Measurements from ENCODE around the gene CHD6.

Gene CHD6

DNA sequence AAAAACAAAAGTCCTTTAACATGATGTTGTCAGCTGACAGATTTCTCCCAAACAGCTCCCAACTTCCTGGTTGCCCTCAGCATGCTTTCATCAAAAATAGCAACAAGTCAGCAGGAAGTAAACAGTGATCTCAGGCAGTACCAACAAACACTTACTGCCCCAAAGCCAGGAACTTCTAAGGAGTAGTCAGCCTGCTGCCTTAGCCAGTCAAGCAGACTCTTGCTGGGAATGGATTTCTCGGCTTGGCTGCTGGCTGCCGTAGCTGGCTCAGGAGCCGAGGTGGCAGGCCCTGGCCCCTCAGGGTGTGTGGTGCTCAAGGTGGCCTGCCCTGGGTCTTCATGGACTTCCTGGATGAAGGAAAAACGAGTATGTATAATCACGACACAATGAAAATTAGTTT, 205.0 kb downstream of the CHD6 start:
- no peak overlapping the region for H3K27ac ChIP-seq (ENCODE audit: extremely low read depth, low read depth, low read length)
- CTCF ChIA-PET: interaction anchor here (0.8 to 2.5 kb wide), 2 partner anchors 9 to 72 kb away, joined by 3 to 10 read pairs; partner anchors contain the start of gene LPIN3
- peaks cover 8 to 99% of the 10 kb centered on the region in 2 experiments; a peak in 1 of 3 replicates for H3K36me3 ChIP-seq (ENCODE audit: control insufficient read depth in 2 of 2, insufficient read depth in 1 of 2, low read length in 2 of 2)

DNA sequence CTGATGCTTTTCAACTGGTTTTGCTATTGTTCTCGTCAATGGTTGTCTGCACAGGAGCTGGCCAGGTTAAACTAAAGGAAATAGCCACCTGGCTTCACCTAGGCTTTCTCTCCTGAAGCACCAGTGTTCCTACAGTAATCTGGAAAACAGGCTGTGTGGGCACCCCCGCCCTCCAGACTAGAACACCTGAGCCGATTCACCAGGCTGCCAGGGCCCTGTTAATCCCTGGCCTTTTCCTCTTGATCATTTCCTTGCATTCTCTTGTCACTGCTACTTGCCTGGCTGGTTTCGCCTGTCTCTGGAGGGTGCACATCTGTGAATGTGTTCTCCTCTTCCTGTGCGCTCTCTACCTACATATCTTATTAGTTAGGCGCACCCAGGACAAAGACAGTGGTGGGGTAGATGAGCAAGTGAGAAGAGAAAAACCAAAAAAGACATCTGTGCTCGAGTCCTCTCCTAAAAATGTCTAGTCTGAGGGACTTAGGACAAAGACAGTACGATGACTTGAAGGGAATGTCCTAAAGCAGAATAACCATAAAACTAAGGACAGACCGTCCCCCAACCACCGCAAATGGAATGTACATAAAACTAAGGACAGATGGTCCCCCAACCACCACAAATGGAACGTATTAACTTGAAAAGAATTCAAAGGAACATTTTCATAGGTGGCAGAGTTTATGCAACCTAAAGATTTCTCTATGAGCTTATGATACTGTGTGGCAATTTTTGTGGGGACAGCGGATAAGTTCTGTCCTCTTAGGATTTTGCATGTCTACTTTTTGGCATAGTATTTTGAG, 205.7 kb downstream of the CHD6 start:
- H3K4me1 ChIP-seq (ENCODE audit: control insufficient read depth, insufficient read depth, low read length): no peaks in the 10 kb centered on the region
- ChIA-PET CTCF (interaction anchor here (0.8 to 2.5 kb wide), 3 partner anchors 8 to 72 kb away, joined by 3 to 10 read pairs (median 5); partner anchors contain the start of gene LPIN3), POLR2A (no interaction called here)
- no peak for TF ChIP-seq ZNF221 (tag by site-specific recombination; IDR thresholded peaks at IDR 0.05; ENCODE audit: borderline replicate concordance)
- TF ChIP-seq GLIS1 (tag by site-specific recombination; IDR thresholded peaks at IDR 0.05): no peak
- TF ChIP-seq ZNF391 (tag by site-specific recombination; IDR thresholded peaks at IDR 0.05; ENCODE audit: borderline replicate concordance, low read depth): no peak
- TF ChIP-seq ZNF174 (tag by site-specific recombination; IDR thresholded peaks at IDR 0.05): no peak
- TF ChIP-seq, protein P1, sequence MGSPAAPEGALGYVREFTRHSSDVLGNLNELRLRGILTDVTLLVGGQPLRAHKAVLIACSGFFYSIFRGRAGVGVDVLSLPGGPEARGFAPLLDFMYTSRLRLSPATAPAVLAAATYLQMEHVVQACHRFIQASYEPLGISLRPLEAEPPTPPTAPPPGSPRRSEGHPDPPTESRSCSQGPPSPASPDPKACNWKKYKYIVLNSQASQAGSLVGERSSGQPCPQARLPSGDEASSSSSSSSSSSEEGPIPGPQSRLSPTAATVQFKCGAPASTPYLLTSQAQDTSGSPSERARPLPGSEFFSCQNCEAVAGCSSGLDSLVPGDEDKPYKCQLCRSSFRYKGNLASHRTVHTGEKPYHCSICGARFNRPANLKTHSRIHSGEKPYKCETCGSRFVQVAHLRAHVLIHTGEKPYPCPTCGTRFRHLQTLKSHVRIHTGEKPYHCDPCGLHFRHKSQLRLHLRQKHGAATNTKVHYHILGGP (tag by site-specific recombination; IDR thresholded peaks at IDR 0.05): no peak
- TF ChIP-seq PRDM1 (tag by site-specific recombination; IDR thresholded peaks at IDR 0.05): no peak
- TF ChIP-seq BCL11A (tag by site-specific recombination; IDR thresholded peaks at IDR 0.05; ENCODE audit: low read depth): no peak
- TF ChIP-seq KLF16 (tag by site-specific recombination; IDR thresholded peaks at IDR 0.05): no peak
- TF ChIP-seq, protein P2, sequence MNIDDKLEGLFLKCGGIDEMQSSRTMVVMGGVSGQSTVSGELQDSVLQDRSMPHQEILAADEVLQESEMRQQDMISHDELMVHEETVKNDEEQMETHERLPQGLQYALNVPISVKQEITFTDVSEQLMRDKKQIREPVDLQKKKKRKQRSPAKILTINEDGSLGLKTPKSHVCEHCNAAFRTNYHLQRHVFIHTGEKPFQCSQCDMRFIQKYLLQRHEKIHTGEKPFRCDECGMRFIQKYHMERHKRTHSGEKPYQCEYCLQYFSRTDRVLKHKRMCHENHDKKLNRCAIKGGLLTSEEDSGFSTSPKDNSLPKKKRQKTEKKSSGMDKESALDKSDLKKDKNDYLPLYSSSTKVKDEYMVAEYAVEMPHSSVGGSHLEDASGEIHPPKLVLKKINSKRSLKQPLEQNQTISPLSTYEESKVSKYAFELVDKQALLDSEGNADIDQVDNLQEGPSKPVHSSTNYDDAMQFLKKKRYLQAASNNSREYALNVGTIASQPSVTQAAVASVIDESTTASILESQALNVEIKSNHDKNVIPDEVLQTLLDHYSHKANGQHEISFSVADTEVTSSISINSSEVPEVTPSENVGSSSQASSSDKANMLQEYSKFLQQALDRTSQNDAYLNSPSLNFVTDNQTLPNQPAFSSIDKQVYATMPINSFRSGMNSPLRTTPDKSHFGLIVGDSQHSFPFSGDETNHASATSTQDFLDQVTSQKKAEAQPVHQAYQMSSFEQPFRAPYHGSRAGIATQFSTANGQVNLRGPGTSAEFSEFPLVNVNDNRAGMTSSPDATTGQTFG (tag by site-specific recombination; IDR thresholded peaks at IDR 0.05; ENCODE audit: borderline replicate concordance): no peak
- no peak for TF ChIP-seq ZNF138 (tag by site-specific recombination; IDR thresholded peaks at IDR 0.05; ENCODE audit: borderline replicate concordance)
- TF ChIP-seq ZNF837 (tag by site-specific recombination; IDR thresholded peaks at IDR 0.05): no peak
- TF ChIP-seq ZNF311 (tag by site-specific recombination; IDR thresholded peaks at IDR 0.05; ENCODE audit: borderline replicate concordance): no peak
- H3K4me3 ChIP-seq (ENCODE audit: low read depth, low read length): no peak overlapping the region
- no peaks in the 10 kb centered on the region for H3K9me3 ChIP-seq (ENCODE audit: control insufficient read depth, insufficient read depth, low read depth, low read length)
- peaks cover 8 to 97% of the 10 kb centered on the region in 2 experiments; a peak in 1 of 3 replicates for H3K36me3 ChIP-seq (ENCODE audit: control insufficient read depth in 2 of 2, insufficient read depth in 1 of 2, low read length in 2 of 2)
- H3K27ac ChIP-seq (ENCODE audit: extremely low read depth, low read depth, low read length): no peak overlapping the region

More for the DNA sequence above, 205.0 kb downstream of the CHD6 start:
- POLR2A ChIA-PET: no interaction called here
- TF ChIP-seq HOXC10 (CRISPR knock-in tag; IDR thresholded peaks at IDR 0.05): no peak
- TF ChIP-seq, protein P3, sequence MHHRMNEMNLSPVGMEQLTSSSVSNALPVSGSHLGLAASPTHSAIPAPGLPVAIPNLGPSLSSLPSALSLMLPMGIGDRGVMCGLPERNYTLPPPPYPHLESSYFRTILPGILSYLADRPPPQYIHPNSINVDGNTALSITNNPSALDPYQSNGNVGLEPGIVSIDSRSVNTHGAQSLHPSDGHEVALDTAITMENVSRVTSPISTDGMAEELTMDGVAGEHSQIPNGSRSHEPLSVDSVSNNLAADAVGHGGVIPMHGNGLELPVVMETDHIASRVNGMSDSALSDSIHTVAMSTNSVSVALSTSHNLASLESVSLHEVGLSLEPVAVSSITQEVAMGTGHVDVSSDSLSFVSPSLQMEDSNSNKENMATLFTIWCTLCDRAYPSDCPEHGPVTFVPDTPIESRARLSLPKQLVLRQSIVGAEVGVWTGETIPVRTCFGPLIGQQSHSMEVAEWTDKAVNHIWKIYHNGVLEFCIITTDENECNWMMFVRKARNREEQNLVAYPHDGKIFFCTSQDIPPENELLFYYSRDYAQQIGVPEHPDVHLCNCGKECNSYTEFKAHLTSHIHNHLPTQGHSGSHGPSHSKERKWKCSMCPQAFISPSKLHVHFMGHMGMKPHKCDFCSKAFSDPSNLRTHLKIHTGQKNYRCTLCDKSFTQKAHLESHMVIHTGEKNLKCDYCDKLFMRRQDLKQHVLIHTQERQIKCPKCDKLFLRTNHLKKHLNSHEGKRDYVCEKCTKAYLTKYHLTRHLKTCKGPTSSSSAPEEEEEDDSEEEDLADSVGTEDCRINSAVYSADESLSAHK (tag by site-specific recombination; IDR thresholded peaks at IDR 0.05): no peak
- Histone ChIP-seq H3K9me3 (ENCODE audit: control insufficient read depth, insufficient read depth, low read depth, low read length) (no peaks in the 10 kb centered on the region), H3K4me3 (ENCODE audit: low read depth, low read length) (no peak overlapping the region), H3K4me1 (ENCODE audit: control insufficient read depth, insufficient read depth, low read length) (no peaks in the 10 kb centered on the region)
